Measurements from ENCODE around the gene SHISA4. TPM values are rescaled to one million over a fixed set of nuclear protein-coding genes. Genes with fewer than 3 reads are reported as not detected.
"Not testable (repeated sequence)": the region's sequence is repeated elsewhere in the genome, so short reads cannot be mapped to it uniquely, and the experiment has no call there.

The SHISA4 gene
- total and polyA plus RNA-seq, 12 donors, result 32.9 to 221 (median 77.9) TPM

DNA sequence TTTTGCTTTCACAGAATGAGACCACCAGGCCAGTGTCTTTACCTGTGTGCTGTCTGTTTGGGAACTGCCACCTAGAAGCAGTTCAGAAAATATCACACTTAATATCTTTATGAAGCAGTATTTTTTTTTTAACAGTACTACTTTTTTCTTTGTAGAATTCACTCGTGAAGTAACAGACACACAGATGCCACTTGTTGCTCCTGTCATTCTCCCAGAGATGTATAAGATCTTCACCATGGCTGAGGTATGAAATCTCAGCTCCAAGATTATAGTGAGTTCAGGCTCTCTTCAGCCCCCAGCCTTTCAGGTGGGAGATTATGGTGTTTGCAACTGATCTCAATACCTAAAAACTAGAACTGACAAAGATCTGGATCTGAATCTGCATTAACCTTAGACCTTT, 36.7 kb upstream of the SHISA4 start:
- no peak for DNase-seq
- Histone ChIP-seq H3K9me3 (replicated peaks in 1 of 3) (no peaks in the 10 kb centered on the region), H3K27ac (no peak overlapping the region), H3K27me3 (no peaks in the 10 kb centered on the region), H3K36me3 (replicated peaks in 1 of 2) (peaks cover 0 to 71% of the 10 kb centered on the region in 2 donors), H3K4me1 (replicated peaks in 1 of 2) (peaks cover 0 to 12% of the 10 kb centered on the region in 2 donors), H3K4me3 (no peak overlapping the region)
- 81 to 90% (median 89%) methylated on average over 1 of the region's 1 CpG for WGBS, 4 donors
- TF ChIP-seq CTCF (IDR thresholded peaks at IDR 0.05), result no peak
- TF ChIP-seq POLR2A (IDR thresholded peaks at IDR 0.05), result no peak
- intact Hi-C loops (cut with DNase I), result no loop called here

DNA sequence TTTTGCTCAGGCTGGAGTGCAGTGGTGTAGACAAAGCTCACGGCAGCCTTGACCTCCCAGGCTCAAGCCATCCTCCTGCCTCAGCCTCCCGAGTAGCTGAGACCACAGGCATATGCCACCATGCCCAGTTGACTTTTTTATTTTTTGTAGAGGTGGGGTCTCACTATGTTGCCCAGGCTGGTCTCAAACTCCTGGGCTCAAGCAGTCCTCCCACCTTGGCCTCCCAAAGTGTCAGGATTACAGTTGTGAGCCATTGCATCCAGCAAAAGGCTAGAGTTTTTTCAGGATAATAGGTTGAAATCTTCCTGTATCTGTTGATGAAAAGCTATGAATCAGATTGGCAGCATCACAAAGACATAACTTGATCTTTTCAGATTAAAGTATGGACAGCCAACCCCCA, 32.0 kb upstream of the SHISA4 start:
- H3K4me3 ChIP-seq; DNase-seq; H3K27me3 ChIP-seq; H3K9me3 ChIP-seq (replicated peaks in 1 of 3); H3K27ac ChIP-seq; intact Hi-C loops (cut with DNase I); H3K4me1 ChIP-seq (replicated peaks in 1 of 2): not testable (repeated sequence)
- H3K36me3 ChIP-seq (replicated peaks in 1 of 2), result peaks cover 0 to 86% of the 10 kb centered on the region in 2 donors
- 93 to 100% (median 98%) methylated on average over 2 of the region's 2 CpGs for WGBS, 4 donors

DNA sequence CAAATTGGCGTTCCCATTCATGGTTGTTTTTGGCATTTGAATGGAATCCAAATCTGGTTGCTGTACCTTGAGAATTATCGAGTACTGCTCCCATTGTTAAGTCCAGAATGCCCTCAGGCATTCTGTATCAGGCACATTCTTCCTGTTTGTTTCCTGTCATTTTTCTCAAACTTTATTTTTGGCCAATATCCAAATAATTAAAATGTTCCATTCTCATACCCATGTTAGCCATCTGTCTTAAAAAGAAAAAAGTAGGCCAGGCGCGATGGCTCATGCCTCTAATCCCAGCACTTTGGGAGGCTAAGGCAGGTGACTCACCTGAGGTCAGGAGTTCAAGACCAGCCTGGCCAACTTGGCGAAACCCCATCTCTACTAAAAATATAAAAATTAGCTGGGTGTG, 29.3 kb upstream of the SHISA4 start:
- DNase-seq, result no peak
- no peaks in the 10 kb centered on the region for H3K9me3 ChIP-seq (replicated peaks in 1 of 3)
- H3K27ac ChIP-seq, result no peak overlapping the region
- H3K36me3 ChIP-seq (replicated peaks in 1 of 2), result peaks cover 0 to 70% of the 10 kb centered on the region in 2 donors
- intact Hi-C loops (cut with DNase I), result no loop called here
- H3K4me1 ChIP-seq (replicated peaks in 1 of 2), result no peaks in the 10 kb centered on the region
- TF ChIP-seq CTCF (IDR thresholded peaks at IDR 0.05) (no peak), POLR2A (IDR thresholded peaks at IDR 0.05) (no peak)
- no peaks in the 10 kb centered on the region for H3K27me3 ChIP-seq
- 63 to 82% (median 76%) methylated on average over 5 of the region's 5 CpGs for WGBS, 4 donors
- no peak overlapping the region for H3K4me3 ChIP-seq

GRCh38 chr1:201861448-201861847, 27.2 kb upstream of the SHISA4 start:
- DNase-seq, result no peak
- TF ChIP-seq CTCF (IDR thresholded peaks at IDR 0.05), result no peak
- no peak for TF ChIP-seq POLR2A (IDR thresholded peaks at IDR 0.05)
- Histone ChIP-seq H3K36me3 (replicated peaks in 1 of 2) (peaks cover 0 to 59% of the 10 kb centered on the region in 2 donors), H3K9me3 (replicated peaks in 1 of 3) (no peaks in the 10 kb centered on the region), H3K4me3 (no peak overlapping the region), H3K4me1 (replicated peaks in 1 of 2) (no peaks in the 10 kb centered on the region), H3K27ac (no peak overlapping the region), H3K27me3 (no peaks in the 10 kb centered on the region)
- 91 to 92% (median 91%) methylated on average over 7 of the region's 7 CpGs for WGBS, 4 donors
- intact Hi-C loops (cut with DNase I), result no loop called here

GRCh38 chr1:201870397-201870796, 18.3 kb upstream of the SHISA4 start:
- Histone ChIP-seq H3K9me3 (replicated peaks in 1 of 3) (no peaks in the 10 kb centered on the region), H3K36me3 (replicated peaks in 1 of 2) (peaks cover 0 to 88% of the 10 kb centered on the region in 2 donors), H3K4me3 (no peak overlapping the region), H3K27me3 (no peaks in the 10 kb centered on the region), H3K4me1 (replicated peaks in 1 of 2) (no peaks in the 10 kb centered on the region), H3K27ac (no peak overlapping the region)
- DNase-seq, result no peak
- WGBS, 4 donors, result 93 to 96% (median 94%) methylated on average over 10 of the region's 10 CpGs
- intact Hi-C loops (cut with DNase I), result no loop called here
- TF ChIP-seq CTCF (IDR thresholded peaks at IDR 0.05), result no peak
- TF ChIP-seq POLR2A (IDR thresholded peaks at IDR 0.05), result no peak
